Left ventricle myocardium superior (tissue), 1 donor: ENCODE results near the gene GALNT9. TPM values are rescaled to one million over a fixed set of nuclear protein-coding genes. Genes with fewer than 3 reads are reported as not detected.

ENCODE experiments used
- ATAC-seq: fragments of 200-7000 bp; cut with Tn5 transposase; one replicate; pipeline ENCODE4 v1.9.1; 2020; ENCODE audit warnings: mild to moderate bottlenecking, moderate library complexity
- DNase-seq: peaks from one replicate; pipeline ENCODE4 v3.0.0-alpha.2; 2020
- intact Hi-C: fragments of 100-400 bp; cut with micrococcal nuclease; formaldehyde crosslinking; loops from one replicate; pipeline ENCODE4 v1.11.0; 2022
- total RNA-seq: library from RNA; stranded (reverse); fragmentation: NEBNext Ultra II Directional; extraction: Animal tissue kit (Norgen Biotek cat#: 25700); gene quantifications from one replicate; pipeline ENCODE4 v1.2.1, GENCODE V29; 2021
- donor health status: DM: no; HTN: yes; CAD: no; lungs with severe emphysema.

The GALNT9 gene
- total RNA-seq, 1 donor from 2014 or later: 1.6 TPM

GRCh38 chr12:132318135-132318534, 11.3 kb downstream of the GALNT9 start:
- intact Hi-C loops: no loop called here
- ATAC-seq: no peak
- DNase-seq: peak; percentile 16

DNA sequence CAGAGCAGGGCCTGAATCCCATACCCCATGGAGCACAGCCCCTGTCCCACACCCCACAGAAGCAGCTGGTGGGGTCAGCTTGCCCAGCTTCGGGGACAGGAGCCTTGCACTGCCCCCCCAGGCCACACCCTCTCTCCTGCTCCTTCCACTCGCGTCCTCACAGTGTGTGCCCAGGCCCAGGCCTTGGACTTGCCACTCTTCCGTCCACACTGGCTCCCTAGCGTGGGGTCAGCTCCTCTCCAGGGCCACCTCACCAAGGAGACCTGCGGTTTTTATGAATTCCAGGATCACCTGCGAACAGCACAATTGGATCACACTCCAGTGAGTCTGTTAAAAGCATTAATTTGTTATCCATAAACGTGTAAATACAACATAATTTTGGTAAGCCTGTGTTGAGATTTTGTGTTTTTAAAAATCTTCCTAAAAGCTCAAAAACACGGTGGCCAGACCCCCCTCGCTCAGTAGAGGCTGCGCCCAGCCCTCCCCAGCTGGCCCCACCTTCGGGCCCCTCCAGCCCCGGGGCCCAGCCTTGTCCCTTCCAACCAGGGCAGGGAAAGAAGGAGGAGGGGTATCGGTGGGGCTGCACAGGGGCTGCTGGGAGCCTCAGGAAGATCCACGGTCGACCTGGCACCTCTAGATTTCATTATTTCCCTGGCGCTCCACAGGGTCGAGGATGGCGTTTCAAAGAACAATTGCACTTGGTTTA, 12.0 kb downstream of the GALNT9 start:
- DNase-seq (peak; percentile 7), ATAC-seq (no peak)
- intact Hi-C loops: no loop called here

DNA sequence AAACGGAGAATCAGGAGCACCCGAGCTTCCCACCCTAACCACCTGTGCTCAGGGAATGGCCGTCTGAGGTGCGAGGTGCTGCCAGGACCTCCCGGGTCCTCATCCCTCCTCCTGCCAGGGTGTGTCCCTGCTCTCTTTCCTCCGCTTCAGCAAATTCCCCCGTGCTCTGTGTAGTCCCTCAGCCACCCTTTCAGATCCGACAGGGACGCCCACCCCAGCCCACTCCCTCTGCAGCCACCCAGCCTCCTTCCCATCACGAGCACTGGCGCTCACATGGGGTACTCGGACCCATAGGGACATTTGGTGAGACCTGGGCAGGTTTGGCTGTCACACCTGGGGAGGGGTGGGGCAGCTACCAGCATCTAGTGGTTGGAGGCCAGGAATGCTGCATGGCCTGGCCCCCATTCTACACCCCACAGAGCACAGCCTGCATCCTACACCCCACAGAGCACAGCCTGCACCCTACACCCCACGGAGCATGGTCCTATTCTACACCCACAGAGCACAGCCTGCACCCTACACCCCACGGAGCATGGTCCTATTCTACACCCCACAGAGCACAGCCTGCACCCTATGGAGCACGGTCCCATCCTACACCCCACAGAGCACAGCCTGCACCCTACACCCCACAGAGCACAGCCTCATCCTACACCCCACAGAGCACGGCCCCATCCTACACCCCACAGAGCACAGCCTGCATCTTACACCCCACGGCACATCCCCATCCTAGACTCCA, 12.7 kb downstream of the GALNT9 start:
- DNase-seq (peak; percentile 21), ATAC-seq (no peak)
- intact Hi-C loops: no loop called here

GRCh38 chr12:132315951-132316350, 13.4 kb downstream of the GALNT9 start:
- ATAC-seq (no peak), DNase-seq (peak; percentile 14)
- intact Hi-C loops: no loop called here

GRCh38 chr12:132315507-132315906, 13.9 kb downstream of the GALNT9 start:
- DNase-seq (peak; percentile 19), ATAC-seq (no peak)
- intact Hi-C loops: no loop called here

GRCh38 chr12:132314516-132315233, 14.7 kb downstream of the GALNT9 start:
- no peak for ATAC-seq
- DNase-seq: peak; percentile 17
- intact Hi-C loops: no loop called here

DNA sequence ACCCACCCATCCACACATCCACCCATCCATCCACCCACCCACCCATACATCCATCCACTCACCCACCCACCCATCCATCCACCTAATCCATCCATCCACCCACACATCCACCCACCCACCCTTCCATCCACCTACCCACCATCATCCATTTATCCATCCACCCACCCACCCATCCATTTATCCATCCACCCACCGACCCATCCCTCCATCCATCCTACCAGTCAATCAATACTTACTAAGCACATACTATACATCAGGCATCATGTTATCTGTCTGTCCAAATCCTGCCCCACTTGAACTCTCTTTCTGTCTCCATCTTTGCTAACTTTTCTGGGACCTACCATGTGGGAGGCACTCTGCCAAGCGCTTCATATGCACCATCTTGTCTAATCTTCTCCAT, 15.4 kb downstream of the GALNT9 start:
- intact Hi-C loops: no loop called here
- DNase-seq (no peak), ATAC-seq (no peak)

GRCh38 chr12:132313182-132313581, 16.2 kb downstream of the GALNT9 start:
- no peak for DNase-seq

GRCh38 chr12:132312516-132312915, 16.9 kb downstream of the GALNT9 start:
- ATAC-seq (no peak), DNase-seq (peak; percentile 11)
- intact Hi-C loops: no loop called here

More at GRCh38 chr12:132313182-132313581, 16.2 kb downstream of the GALNT9 start:
- no peak for ATAC-seq
- intact Hi-C loops: no loop called here

GRCh38 chr12:132311201-132311915, 18.0 kb downstream of the GALNT9 start:
- ATAC-seq: no peak
- intact Hi-C loops: no loop called here
- DNase-seq: peak; percentile 7

- no peak for ATAC-seq
- intact Hi-C loops: no loop called here
- peak; percentile 18 for DNase-seq
Observed at GRCh38 chr12:132310181-132311040, 19.0 kb downstream of the GALNT9 start.

- intact Hi-C loops: no loop called here
- DNase-seq (peak; percentile 11), ATAC-seq (no peak)
Observed at GRCh38 chr12:132309596-132310086, 19.7 kb downstream of the GALNT9 start.

GRCh38 chr12:132308853-132309595, 20.4 kb downstream of the GALNT9 start:
- intact Hi-C loops: no loop called here
- DNase-seq (peak; percentile 29), ATAC-seq (no peak)

GRCh38 chr12:132307976-132308852, 21.2 kb downstream of the GALNT9 start:
- intact Hi-C loops: no loop called here
- ATAC-seq: no peak
- DNase-seq: peak; percentile 16

GRCh38 chr12:132306885-132307191, 22.6 kb downstream of the GALNT9 start:
- no peak for ATAC-seq
- DNase-seq: no peak
- intact Hi-C loops: no loop called here

DNA sequence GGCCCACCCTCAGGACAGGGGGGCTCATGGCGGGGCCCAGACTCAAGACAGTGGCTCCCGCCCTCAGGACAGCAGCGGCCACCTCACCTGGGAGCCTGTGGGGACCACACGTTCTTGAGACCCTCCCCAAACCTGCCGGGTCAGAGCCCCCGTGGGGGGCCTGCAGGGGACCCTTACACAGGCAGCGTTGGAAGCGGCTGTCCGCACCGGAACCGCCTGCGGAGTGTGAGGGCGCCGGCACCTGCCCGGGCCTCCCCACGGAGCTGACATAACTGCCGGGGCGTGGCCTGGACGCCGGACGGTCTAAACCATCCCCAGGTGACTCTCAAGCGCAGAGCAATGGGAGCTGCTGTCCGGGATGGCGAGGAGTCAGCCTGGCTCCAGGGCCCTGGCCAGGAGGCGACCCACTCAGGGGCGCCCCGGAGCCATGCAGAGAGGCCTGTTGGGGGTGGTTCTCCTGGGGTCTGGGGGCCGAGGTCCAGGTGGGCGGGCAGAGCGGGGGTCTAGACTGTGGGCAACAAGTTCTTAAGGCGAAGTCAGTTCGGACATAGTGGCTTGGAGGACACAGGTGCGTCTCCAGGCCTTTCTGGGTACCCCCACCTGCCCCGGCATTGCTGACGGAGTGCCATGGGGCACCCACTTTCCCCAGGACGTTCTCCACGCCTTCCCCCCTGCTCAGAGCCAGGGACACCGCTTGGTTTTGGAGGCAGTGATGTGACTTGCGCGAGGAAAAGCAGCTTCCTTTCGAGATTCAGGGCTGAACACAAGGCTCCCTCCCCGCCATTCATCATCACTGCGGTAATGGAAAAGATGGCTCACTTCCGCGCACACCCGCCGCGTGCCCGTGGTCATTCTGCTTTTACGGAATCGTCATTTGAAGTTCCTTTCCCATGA, 23.2 kb downstream of the GALNT9 start:
- DNase-seq: peak; percentile 19
- no peak for ATAC-seq
- intact Hi-C loops: no loop called here
